ENCODE data around the gene ACTN4. TPM values are rescaled to one million over a fixed set of nuclear protein-coding genes. Genes with fewer than 3 reads are reported as not detected.

Gene ACTN4
- total RNA-seq, 1 experiment from 2014 or later, result 3,297 TPM

DNA sequence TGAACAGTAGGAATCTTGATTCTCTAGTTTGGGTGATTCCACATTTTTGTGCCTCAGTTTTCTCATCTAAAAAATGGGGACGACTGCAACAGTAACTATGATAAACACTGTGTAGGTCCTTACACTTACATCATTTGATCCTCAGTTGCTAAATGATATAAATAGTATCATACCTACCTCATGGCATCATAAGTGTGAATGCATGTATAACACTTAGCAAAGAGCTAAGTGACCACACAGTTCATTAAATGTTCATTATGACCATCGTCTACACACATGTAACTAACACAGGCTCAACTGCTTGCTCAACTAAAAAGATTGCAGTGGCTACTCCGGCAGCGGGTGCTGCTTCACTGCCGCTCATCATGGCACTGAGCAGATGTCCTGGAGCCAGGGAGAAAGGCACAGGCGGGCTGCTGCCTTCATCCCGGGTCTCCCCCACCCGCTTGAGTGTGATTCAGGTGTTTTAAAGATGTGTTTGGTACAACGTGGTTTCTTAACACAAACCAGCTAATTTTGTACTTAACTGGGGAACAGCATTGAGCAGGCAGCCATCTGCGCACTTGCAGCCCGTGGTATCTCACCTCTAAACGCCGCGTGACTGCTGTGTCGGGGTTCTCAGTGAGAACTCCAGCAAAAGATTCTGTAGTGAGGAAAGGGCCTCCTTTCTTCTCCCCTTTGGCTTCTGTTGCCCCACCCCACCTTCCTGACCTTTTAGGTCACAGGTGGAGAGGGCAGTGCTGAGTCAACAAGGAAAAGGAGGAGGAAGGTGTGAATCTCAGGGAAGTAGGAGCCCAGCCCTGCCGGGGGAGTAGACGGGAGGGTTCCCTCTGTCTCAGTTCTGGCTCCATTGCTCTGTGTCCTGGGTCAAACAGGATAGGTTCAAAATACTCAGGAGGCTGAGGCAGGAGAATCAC is 11.7 kb upstream of the ACTN4 start:
- ATAC-seq, result no peak
- no peaks in the 10 kb centered on the region for H3K27me3 ChIP-seq (ENCODE audit: control insufficient read depth, insufficient read depth, low read length)
- DNase-seq (ENCODE audit: low read depth, low spot score), result no peak
- H3K4me1 ChIP-seq (ENCODE audit: control insufficient read depth, insufficient read depth, low read length), result peaks cover 4% of the 10 kb centered on the region; the same call in 1 of the 2 replicates
- in situ Hi-C loops (cut with HindIII; ENCODE audit: low pct_unique_long_range_greater_than_20kb, low sequenced_read_pairs), result no loop called here
- no peaks in the 10 kb centered on the region for H3K9me3 ChIP-seq (ENCODE audit: control insufficient read depth, insufficient read depth, low read depth, low read length)
- ChIA-PET CTCF (interaction anchor here (1.0 to 3.1 kb wide), 7 partner anchors 11 to 1670 kb away, joined by 9 to 66 read pairs (median 22); partner anchors contain the start of genes ACTN4, EIF3K and MAP4K1), POLR2A (no interaction called here)
- no TSS peak for BruUV-seq (replicated peaks)
- intact Hi-C loops (cut with micrococcal nuclease; ENCODE audit: unreplicated experiment), result loop anchor here (10.0 kb wide), 1 partner anchor 231 kb away; the partner anchor contains the start of gene FAM98C
- no peak overlapping the region for H3K4me3 ChIP-seq (ENCODE audit: low read depth in 2 of 2, low read length in 2 of 2)
- H3K27ac ChIP-seq (ENCODE audit: low read length), result no peak overlapping the region
- TF ChIP-seq SIN3A (IDR thresholded peaks at IDR 0.05; ENCODE audit: borderline replicate concordance, insufficient read depth, low read depth, low read length), result no peak
- TF ChIP-seq TCF7L2 (IDR thresholded peaks at IDR 0.05; ENCODE audit: low read depth, low read length), result no peak
- TF ChIP-seq POLR2AphosphoS5 (IDR thresholded peaks at IDR 0.05; ENCODE audit: low read depth, low read length), result no peak
- no peak for TF ChIP-seq CTCF (IDR thresholded peaks at IDR 0.05)
- TF ChIP-seq REST (IDR thresholded peaks at IDR 0.05; ENCODE audit: insufficient read depth in 1 of 2, low read depth in 2 of 2, low read length in 1 of 2), result no peak
- H3K36me3 ChIP-seq (ENCODE audit: control insufficient read depth, insufficient read depth, low read length), result peaks cover 25% of the 10 kb centered on the region

- TF ChIP-seq REST (IDR thresholded peaks at IDR 0.05; ENCODE audit: insufficient read depth in 1 of 2, low read depth in 2 of 2, low read length in 1 of 2), result no peak
- no peak for TF ChIP-seq TCF7L2 (IDR thresholded peaks at IDR 0.05; ENCODE audit: low read depth, low read length)
- no peak for TF ChIP-seq SIN3A (IDR thresholded peaks at IDR 0.05; ENCODE audit: borderline replicate concordance, insufficient read depth, low read depth, low read length)
- no peak for TF ChIP-seq POLR2AphosphoS5 (IDR thresholded peaks at IDR 0.05; ENCODE audit: low read depth, low read length)
- no peak for TF ChIP-seq CTCF (IDR thresholded peaks at IDR 0.05)
- intact Hi-C loops (cut with micrococcal nuclease; ENCODE audit: unreplicated experiment), result loop anchor here (10.0 kb wide), 1 partner anchor 234 kb away; the partner anchor contains the start of gene FAM98C
- BruUV-seq (replicated peaks), result TSS peak; percentile 23
- no peaks in the 10 kb centered on the region for H3K27me3 ChIP-seq (ENCODE audit: control insufficient read depth, insufficient read depth, low read length)
- no peak overlapping the region for H3K4me3 ChIP-seq (ENCODE audit: low read depth in 2 of 2, low read length in 2 of 2)
- no peaks in the 10 kb centered on the region for H3K9me3 ChIP-seq (ENCODE audit: control insufficient read depth, insufficient read depth, low read depth, low read length)
- in situ Hi-C loops (cut with HindIII; ENCODE audit: low pct_unique_long_range_greater_than_20kb, low sequenced_read_pairs), result no loop called here
- DNase-seq (ENCODE audit: low read depth, low spot score), result no peak
- H3K27ac ChIP-seq (ENCODE audit: low read length), result no peak overlapping the region
- peaks cover 8% of the 10 kb centered on the region for H3K4me1 ChIP-seq (ENCODE audit: control insufficient read depth, insufficient read depth, low read length)
- H3K36me3 ChIP-seq (ENCODE audit: control insufficient read depth, insufficient read depth, low read length), result peaks cover 19% of the 10 kb centered on the region
- ATAC-seq, result no peak
- POLR2A ChIA-PET, result interaction anchor here (0.6 to 0.9 kb wide), 5 partner anchors 9 to 69 kb away, joined by 3 to 6 read pairs (median 4); partner anchors contain the start of genes ACTN4 and MAP4K1
- CTCF ChIA-PET, result interaction anchor here (0.6 to 1.9 kb wide), 8 partner anchors 9 to 332 kb away, joined by 3 to 16 read pairs (median 4); partner anchors contain the start of genes ACTN4 and FAM98C
These were observed 9.0 kb upstream of the ACTN4 start for GRCh38 chr19:38638461-38638860.

Data from Panc1 (cell line).